H1 (cell line): ENCODE measurements around the gene CC2D1A. TPM values are rescaled to one million over a fixed set of nuclear protein-coding genes. Genes with fewer than 3 reads are reported as not detected.

Experiments
- CTCF ChIA-PET: fragments of 300-600 bp; sonication (Branson Sonifier 250); formaldehyde crosslinking; loops from one replicate; lab custom pipeline; 2021; ENCODE audit not compliant: partially characterized antibody; lab: Charles Lee
- POLR2A ChIA-PET: fragments of 300-600 bp; sonication (Branson Sonifier 250); formaldehyde crosslinking; loops from one replicate; lab custom pipeline; 2021; ENCODE audit warnings: inconsistent platforms; ENCODE audit not compliant: partially characterized antibody; lab: Charles Lee
- DNase-seq, 2 experiments: peaks; one replicate each; pipeline versions ENCODE4 v3.0.0 to v3.0.0-alpha.2; 2010 to 2022; ENCODE audit warnings: low spot score in 2 of 2, low read depth in 1 of 2, mixed read lengths in 1 of 2
- FAIRE-seq: peaks from 2 replicates; lab custom pipeline; 2011; peaks lifted over from hg19 to GRCh38; lab: Jason Lieb, UNC
- H2AFZ ChIP-seq: 2 replicates; pipeline ENCODE4 v1.8.1; 2012; ENCODE audit warnings: low read length, inconsistent platforms
- H2AK5ac ChIP-seq: 2 replicates; pipeline ENCODE4 v1.6.1; 2013; ENCODE audit warnings: low read depth, low read length
- H2BK120ac ChIP-seq: replicated peaks from 2 replicates; pipeline ENCODE3; 2013; ENCODE audit warnings: low read depth, low read length, inconsistent platforms
- H2BK12ac ChIP-seq: 2 replicates; pipeline ENCODE4 v1.6.1; 2013; ENCODE audit warnings: low read depth, low read length
- H2BK15ac ChIP-seq: 2 replicates; pipeline ENCODE4 v1.6.1; 2013; ENCODE audit warnings: low read length
- H2BK20ac ChIP-seq: 2 replicates; pipeline ENCODE4 v1.6.1; 2013; ENCODE audit warnings: low read length
- H2BK5ac ChIP-seq: 2 replicates; pipeline ENCODE4 v1.6.1; 2013; ENCODE audit warnings: low read depth, low read length
- H3K14ac ChIP-seq: 2 replicates; pipeline ENCODE4 v1.6.1; 2013; ENCODE audit warnings: inconsistent platforms; ENCODE audit not compliant: insufficient read length
- H3K18ac ChIP-seq: 2 replicates; pipeline ENCODE4 v1.6.1; 2013; ENCODE audit warnings: low read length; ENCODE audit errors: extremely low read depth
- H3K23ac ChIP-seq: 2 replicates; pipeline ENCODE4 v1.6.1; 2013; ENCODE audit warnings: inconsistent platforms; ENCODE audit not compliant: insufficient read length
- H3K23me2 ChIP-seq: 2 replicates; pipeline ENCODE4 v1.6.1; 2013; ENCODE audit warnings: low read depth, low read length
- H3K27ac ChIP-seq: 2 replicates; pipeline ENCODE4 v1.6.1; 2011; ENCODE audit warnings: low read depth, low read length, inconsistent platforms
- H3K27me3 ChIP-seq, 4 experiments: replicated peaks in 1 of 4; 1 replicate in 1 of 4; 2 replicates in 3 of 4; pipeline versions ENCODE4 v1.6.1 to v1.8.1; 2011 to 2013; ENCODE audit warnings: low read length in 3 of 4, mild to moderate bottlenecking in 3 of 4, inconsistent platforms in 2 of 4, mixed read lengths in 2 of 4, moderate library complexity in 1 of 4; ENCODE audit not compliant: control insufficient read depth in 3 of 4, insufficient read depth in 3 of 4; ENCODE audit errors: extremely low read depth in 1 of 4
- H3K36me3 ChIP-seq, 4 experiments: 2 replicates each; pipeline versions ENCODE4 v1.6.1 to v1.8.1; 2011 to 2013; ENCODE audit warnings: mild to moderate bottlenecking in 4 of 4, low read length in 3 of 4, moderate library complexity in 2 of 4, control low read depth in 1 of 4, inconsistent platforms in 1 of 4; ENCODE audit not compliant: insufficient read depth in 4 of 4, control insufficient read depth in 2 of 4
- H3K4ac ChIP-seq: replicated peaks from 2 replicates; pipeline ENCODE3; 2013; ENCODE audit warnings: low read length, low read depth, mixed read lengths, inconsistent platforms; ENCODE audit not compliant: insufficient read length
- H3K4me1 ChIP-seq, 4 experiments: replicated peaks in 1 of 4; 1 replicate in 1 of 4; 2 replicates in 3 of 4; pipeline versions ENCODE4 v1.6.1 to v1.8.1; 2011 to 2013; ENCODE audit warnings: low read length in 3 of 4, inconsistent platforms in 2 of 4, mixed read lengths in 1 of 4; ENCODE audit not compliant: insufficient read depth in 4 of 4, control insufficient read depth in 3 of 4
- H3K4me2 ChIP-seq, 2 experiments: 2 replicates each; pipeline versions ENCODE4 v1.6.1 to v1.8.1; 2011 to 2013; ENCODE audit warnings: low read depth in 2 of 2, low read length in 2 of 2, control low read depth in 1 of 2, inconsistent platforms in 1 of 2, mild to moderate bottlenecking in 1 of 2; ENCODE audit not compliant: insufficient read depth in 1 of 2
- H3K4me3 ChIP-seq, 4 experiments: fragments of 200-600, 300-600 bp in 1 of 4; sonication (generic), shearing (Covaris generic), sonication (Bioruptor Twin) in 1 of 4; 2 replicates each; pipeline versions ENCODE4 v1.5.1 to v1.8.1; 2011 to 2016; ENCODE audit warnings: low read length in 4 of 4, low read depth in 3 of 4, control low read depth in 2 of 4, inconsistent platforms in 2 of 4, mild to moderate bottlenecking in 2 of 4, mixed read lengths in 1 of 4, moderate library complexity in 1 of 4; ENCODE audit not compliant: insufficient read depth in 2 of 4; ENCODE audit errors: extremely low read depth in 1 of 4
- H3K56ac ChIP-seq: replicated peaks from 2 replicates; pipeline ENCODE3; 2013; ENCODE audit warnings: low read depth, mild to moderate bottlenecking, mixed read lengths, low read length, inconsistent platforms; ENCODE audit not compliant: insufficient read length
- H3K79me1 ChIP-seq: 2 replicates; pipeline ENCODE4 v1.6.1; 2013; ENCODE audit warnings: low read depth, low read length, control low read depth
- H3K79me2 ChIP-seq, 2 experiments: 2 replicates each; pipeline versions ENCODE4 v1.6.1 to v1.8.1; 2012 to 2013; ENCODE audit warnings: low read length in 2 of 2, mild to moderate bottlenecking in 2 of 2, inconsistent platforms in 1 of 2; ENCODE audit not compliant: insufficient read depth in 2 of 2, control insufficient read depth in 1 of 2
- H3K9ac ChIP-seq, 4 experiments: replicated peaks in 1 of 4; 1 replicate in 1 of 4; 2 replicates in 3 of 4; pipeline versions ENCODE4 v1.6.1 to v1.8.1; 2011 to 2013; ENCODE audit warnings: low read depth in 3 of 4, low read length in 3 of 4, control low read depth in 2 of 4, mild to moderate bottlenecking in 2 of 4, moderate library complexity in 2 of 4, inconsistent platforms in 1 of 4; ENCODE audit errors: extremely low read depth in 1 of 4
- H3K9me3 ChIP-seq, 2 experiments: 2 replicates each; pipeline versions ENCODE4 v1.6.1 to v1.8.1; 2012 to 2013; ENCODE audit warnings: mild to moderate bottlenecking in 2 of 2, moderate library complexity in 2 of 2, control low read depth in 1 of 2, inconsistent platforms in 1 of 2, low read depth in 1 of 2, low read length in 1 of 2, mixed read lengths in 1 of 2; ENCODE audit not compliant: insufficient read depth in 2 of 2
- H4K20me1 ChIP-seq, 2 experiments: replicated peaks in 1 of 2; 2 replicates each; pipeline versions ENCODE3 to v1.8.1; 2011 to 2013; ENCODE audit warnings: inconsistent platforms in 2 of 2, low read length in 2 of 2, mild to moderate bottlenecking in 1 of 2; ENCODE audit not compliant: insufficient read depth in 2 of 2, control insufficient read depth in 1 of 2
- H4K5ac ChIP-seq: 2 replicates; pipeline ENCODE4 v1.6.1; 2013; ENCODE audit warnings: low read length, low read depth, mixed read lengths, inconsistent platforms; ENCODE audit not compliant: insufficient read length
- H4K8ac ChIP-seq: 2 replicates; pipeline ENCODE4 v1.8.0; 2013; ENCODE audit warnings: mild to moderate bottlenecking, moderate library complexity, low read length, inconsistent platforms; ENCODE audit not compliant: insufficient read depth; ENCODE audit errors: extremely low read depth
- H4K91ac ChIP-seq: replicated peaks from 2 replicates; pipeline ENCODE3; 2013; ENCODE audit warnings: low read length, mixed read lengths, inconsistent platforms; ENCODE audit not compliant: insufficient read length
- ATF3 ChIP-seq: IDR thresholded peaks from 2 replicates; pipeline ENCODE4 v1.6.1; 2011; ENCODE audit warnings: low read depth, mild to moderate bottlenecking, low read length; ENCODE audit not compliant: insufficient read depth
- BRCA1 ChIP-seq: IDR thresholded peaks from 2 replicates; pipeline ENCODE4 v1.6.1; 2012; ENCODE audit warnings: low read depth, low read length, improper control_type of control experiment
- CREB1 ChIP-seq: IDR thresholded peaks from 2 replicates; pipeline ENCODE4 v1.6.1; 2012; ENCODE audit warnings: inconsistent platforms
- CTCF ChIP-seq, 3 experiments: IDR thresholded peaks; 1 replicate in 2 of 3; 2 replicates in 1 of 3; pipeline versions ENCODE4 v1.5.1 to v1.6.1; 2011; ENCODE audit warnings: low read length in 3 of 3, mild to moderate bottlenecking in 3 of 3, inconsistent platforms in 2 of 3, low read depth in 1 of 3, moderate library complexity in 1 of 3; ENCODE audit not compliant: insufficient read depth in 1 of 3; ENCODE audit errors: control extremely low read depth in 1 of 3
- HDAC2 ChIP-seq, 2 experiments: fragments of 300-600 bp in 1 of 2; sonication (generic) in 1 of 2; IDR thresholded peaks; 2 replicates each; pipeline ENCODE4 v1.6.1; 2011 to 2012; ENCODE audit warnings: low read depth in 2 of 2, low read length in 2 of 2, mild to moderate bottlenecking in 2 of 2, moderate library complexity in 2 of 2, borderline replicate concordance in 1 of 2, inconsistent platforms in 1 of 2
- MAFK ChIP-seq: IDR thresholded peaks from 2 replicates; pipeline ENCODE4 v1.6.1; 2012; ENCODE audit warnings: low read depth, mild to moderate bottlenecking, improper control_type of control experiment, low read length
- POLR2AphosphoS5 ChIP-seq: IDR thresholded peaks from 2 replicates; pipeline ENCODE4 v1.6.1; 2011; ENCODE audit warnings: low read depth, low read length
- RFX5 ChIP-seq: IDR thresholded peaks from 2 replicates; pipeline ENCODE4 v1.6.1; 2011; ENCODE audit warnings: low read depth, low read length, improper control_type of control experiment, borderline replicate concordance
- SIX5 ChIP-seq: IDR thresholded peaks from 2 replicates; pipeline ENCODE4 v1.6.1; 2011; ENCODE audit warnings: mild to moderate bottlenecking, low read depth, low read length
- TAF7 ChIP-seq: optimal IDR thresholded peaks from 2 replicates; pipeline ENCODE3; 2011; ENCODE audit warnings: low read depth, mild to moderate bottlenecking, inconsistent platforms, low read length, moderate library complexity, borderline replicate concordance
- WGBS, 2 experiments: shearing (Covaris generic) in 1 of 2; methylation state at CpG; one replicate each; pipeline versions ENCODE4 v1.1.6 to v1.1.7; 2013 to 2015; ENCODE audit warnings: low lambda C conversion rate in 2 of 2, mixed read lengths in 2 of 2, inconsistent platforms in 1 of 2, low coverage in 1 of 2, missing lambda C conversion rate in 1 of 2; ENCODE audit not compliant: insufficient replicate concordance in 2 of 2, insufficient coverage in 1 of 2, insufficient read length in 1 of 2; ENCODE audit errors: extremely low coverage in 1 of 2, missing lambda C conversion rate in 1 of 2; 5-methylcytosine and 5-hydroxymethylcytosine counted together
- polyA plus RNA-seq, 7 experiments: library from polyadenylated mRNA; depleted of rRNA in 3 of 7; stranded (reverse) in 5 of 7; unstranded in 2 of 7; fragments of >200 nt in 5 of 7; fragments of 200-250 nt in 2 of 7; gene quantifications; 1 replicate in 5 of 7; 2 replicates in 1 of 7; 4 replicates in 1 of 7; pipeline versions ENCODE4 v1.2.1 to v1.2.3, GENCODE V29; 2011 to 2013; ENCODE audit warnings: missing spikeins in 2 of 7, mixed read lengths in 2 of 7
- total RNA-seq: library from RNA; stranded (reverse); fragmentation: NEBNext Ultra II Directional; extraction: Animal tissue kit (Norgen Biotek cat#: 25700); gene quantifications from 2 replicates; pipeline ENCODE4 v1.2.1, GENCODE V29; 2021

CC2D1A gene
- total and polyA plus RNA-seq, 2 of the 8 experiments (the other 6 are each of a cell fraction or from before 2014, with no cell fraction given) = 12.5 to 33.0 TPM

GRCh38 chr19:13969897-13970296 is 63.9 kb downstream of the CC2D1A start:
- no peaks in the 10 kb centered on the region for H3K79me2 ChIP-seq
- 0 out of 2 replicates have a peak, but pooled peaks cover 2% of the 10 kb centered on the region for H3K23me2 ChIP-seq
- no peaks in the 10 kb centered on the region for H3K27me3 ChIP-seq
- H3K9ac ChIP-seq = no peak overlapping the region
- H2AK5ac ChIP-seq = no peak overlapping the region
- peaks cover 0 to 21% (median 10%) of the 10 kb centered on the region in 4 experiments; a peak in 5 of 8 replicates for H3K36me3 ChIP-seq
- H3K56ac ChIP-seq = no peak overlapping the region
- no peak overlapping the region for H2AFZ ChIP-seq
- H3K4me3 ChIP-seq = no peak overlapping the region
- H3K23ac ChIP-seq = no peak overlapping the region
- POLR2A ChIA-PET = interaction anchor here (0.6 to 3.0 kb wide), 6 partner anchors 8 to 161 kb away, joined by 3 to 14 read pairs (median 4); partner anchors contain the start of gene DCAF15
- H3K4me2 ChIP-seq = no peak overlapping the region
- 0 out of 7 replicates have a peak, but pooled peaks cover 0 to 3% (median 0%) of the 10 kb centered on the region in 4 experiments for H3K4me1 ChIP-seq
- no peak overlapping the region for H2BK12ac ChIP-seq
- no peak overlapping the region; the same call in 1 of the 2 replicates for H4K8ac ChIP-seq
- no peak overlapping the region for H3K4ac ChIP-seq
- H3K27ac ChIP-seq = no peak overlapping the region
- H3K18ac ChIP-seq = no peak overlapping the region
- H4K5ac ChIP-seq = no peak overlapping the region
- H2BK20ac ChIP-seq = no peak overlapping the region
- H3K14ac ChIP-seq = no peak overlapping the region
- H4K20me1 ChIP-seq = no peaks in the 10 kb centered on the region
- no peak overlapping the region for H4K91ac ChIP-seq
- no peaks in the 10 kb centered on the region for H3K9me3 ChIP-seq
- H3K79me1 ChIP-seq = no peaks in the 10 kb centered on the region
- H2BK120ac ChIP-seq = no peak overlapping the region
- no peak overlapping the region for H2BK5ac ChIP-seq
- CTCF ChIA-PET = interaction anchor here (0.6 to 10.3 kb wide), 10 partner anchors 9 to 1099 kb away, joined by 3 to 77 read pairs (median 3); partner anchors contain the start of genes MISP3, NANOS3 and RLN3
- FAIRE-seq = no peak
- WGBS, 2 experiments = 90% methylated on average over 18 of the region's 18 CpGs; no CpG with 5 or more reads in 1 of the 2 experiments
- no peak for DNase-seq
- H2BK15ac ChIP-seq = no peak overlapping the region
- TF ChIP-seq SIX5 = no peak
- TF ChIP-seq HDAC2 (IDR thresholded peaks at IDR 0.05; ENCODE audit: borderline replicate concordance in 1 of 2, low read depth in 2 of 2, low read length in 2 of 2) = no peak
- TF ChIP-seq CREB1 = no peak
- TF ChIP-seq MAFK = no peak
- no peak for TF ChIP-seq RFX5
- no peak for TF ChIP-seq TAF7
- TF ChIP-seq POLR2AphosphoS5 = no peak
- TF ChIP-seq BRCA1 = no peak
- no peak for TF ChIP-seq CTCF (IDR thresholded peaks at IDR 0.05; ENCODE audit: control extremely low read depth in 1 of 3, insufficient read depth in 1 of 3, low read depth in 1 of 3, low read length in 3 of 3)
- no peak for TF ChIP-seq ATF3
